ENCODE measurements around the gene PGGHG.

GRCh38 chr11:315051-315481 lies 26.1 kb downstream of the PGGHG start:
- TF ChIP-seq FOS (IDR thresholded peaks at IDR 0.05; ENCODE audit: borderline replicate concordance, extremely low read depth, insufficient read length) (no peak), RAD21 (IDR thresholded peaks at IDR 0.05; ENCODE audit: insufficient read depth, low read depth, low read length) (no peak), KLF5 (IDR thresholded peaks at IDR 0.05; ENCODE audit: partially characterized antibody) (no peak), ESRRA (IDR thresholded peaks at IDR 0.05; ENCODE audit: low read length) (no peak)

Measured in GM12878 (cell line).